ENCODE results near the gene ZBTB20.

Gene ZBTB20

DNA sequence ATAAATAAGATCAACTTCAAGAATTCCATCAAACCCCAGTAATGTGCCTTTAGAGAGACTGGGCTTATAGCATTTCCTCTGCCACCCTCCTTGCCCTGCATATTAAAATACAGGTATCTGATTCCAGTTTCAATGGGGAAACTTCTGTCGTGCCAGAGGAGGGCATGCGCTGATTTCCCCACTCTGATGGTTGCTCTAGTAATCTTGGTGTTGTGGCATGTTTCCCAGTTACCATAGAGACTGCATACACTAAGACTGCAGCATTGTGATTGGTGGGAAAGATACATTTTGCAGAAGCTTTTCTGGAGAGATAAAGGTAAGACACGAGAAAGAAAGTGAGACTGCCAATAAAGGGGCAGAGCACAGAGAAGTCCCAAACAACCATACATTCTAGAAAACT lies 627.7 kb downstream of the ZBTB20 start:
- Histone ChIP-seq H3K27me3 (ENCODE audit: control insufficient read depth in 2 of 2, insufficient read depth in 2 of 2, low read length in 2 of 2) (no peaks in the 10 kb centered on the region), H3K9ac (ENCODE audit: low read depth in 1 of 2, low read length in 2 of 2) (no peak overlapping the region), H3K9me3 (ENCODE audit: control insufficient read depth in 2 of 2, low read length in 2 of 2) (no peaks in the 10 kb centered on the region), H3K36me3 (ENCODE audit: control insufficient read depth in 2 of 2, insufficient read depth in 2 of 2, low read length in 2 of 2) (no peaks in the 10 kb centered on the region), H3K4me3 (ENCODE audit: low read length in 2 of 2) (no peak overlapping the region), H3K4me1 (ENCODE audit: control insufficient read depth in 2 of 2, insufficient read depth in 2 of 2, low read length in 2 of 2) (no peaks in the 10 kb centered on the region), H3K27ac (ENCODE audit: low read depth in 2 of 2, low read length in 2 of 2) (no peak overlapping the region)

DNA sequence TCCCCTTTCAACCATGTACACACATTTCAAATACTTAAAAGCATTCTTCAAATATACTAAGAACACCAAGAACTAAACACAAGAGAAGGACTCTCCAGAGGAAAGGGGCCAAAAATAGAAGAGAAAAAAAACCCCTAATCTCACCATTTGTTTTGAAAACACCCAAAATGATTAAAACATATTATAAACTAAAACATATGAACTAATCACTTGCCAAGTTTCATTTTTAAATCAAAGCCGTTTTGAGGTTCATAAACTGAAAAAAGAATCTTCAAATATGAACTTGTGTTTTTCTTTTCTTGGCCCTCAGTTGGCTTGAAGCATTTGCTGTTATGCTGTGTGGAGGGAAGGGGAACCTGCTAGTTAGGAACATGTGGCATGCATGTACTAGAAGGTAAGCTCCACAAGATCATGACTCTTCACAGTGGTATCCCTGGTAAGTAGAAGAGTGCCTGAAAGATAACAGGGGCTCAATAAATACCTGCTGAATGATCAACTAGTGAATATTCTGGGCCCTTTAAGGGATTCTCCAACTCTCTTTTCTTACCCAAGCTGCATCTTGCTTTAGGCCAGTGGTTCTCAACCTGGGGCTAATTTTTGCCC lies 628.8 kb downstream of the ZBTB20 start:
- Histone ChIP-seq H3K4me1 (ENCODE audit: control insufficient read depth in 2 of 2, insufficient read depth in 2 of 2, low read length in 2 of 2) (no peaks in the 10 kb centered on the region), H3K27me3 (ENCODE audit: control insufficient read depth in 2 of 2, insufficient read depth in 2 of 2, low read length in 2 of 2) (no peaks in the 10 kb centered on the region), H3K27ac (ENCODE audit: low read depth in 2 of 2, low read length in 2 of 2) (no peak overlapping the region), H3K9ac (ENCODE audit: low read depth in 1 of 2, low read length in 2 of 2) (no peak overlapping the region), H3K4me3 (ENCODE audit: low read length in 2 of 2) (no peak overlapping the region), H3K9me3 (ENCODE audit: control insufficient read depth in 2 of 2, low read length in 2 of 2) (no peaks in the 10 kb centered on the region), H3K36me3 (ENCODE audit: control insufficient read depth in 2 of 2, insufficient read depth in 2 of 2, low read length in 2 of 2) (no peaks in the 10 kb centered on the region)

DNA sequence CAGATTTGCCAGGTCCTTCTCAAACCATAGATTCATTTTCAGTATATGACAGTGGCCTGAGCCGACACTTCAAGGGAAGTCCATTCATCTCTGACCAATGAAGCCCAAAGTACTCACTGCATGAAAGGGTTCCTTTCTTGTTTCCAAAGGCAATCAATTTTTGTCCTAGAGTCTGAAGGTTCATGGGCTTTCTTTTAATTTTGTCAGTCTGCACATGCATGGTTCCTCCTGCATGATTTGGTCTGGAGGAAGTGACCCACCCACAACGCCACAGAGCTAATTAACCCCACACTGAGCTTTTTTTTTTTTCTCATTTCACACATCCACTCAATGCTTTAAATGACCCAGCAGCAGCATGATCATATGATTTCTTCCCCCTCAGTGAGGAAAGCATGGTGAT lies 636.9 kb downstream of the ZBTB20 start:
- no peaks in the 10 kb centered on the region for H3K9me3 ChIP-seq (ENCODE audit: control insufficient read depth in 2 of 2, low read length in 2 of 2)
- no peaks in the 10 kb centered on the region for H3K4me1 ChIP-seq (ENCODE audit: control insufficient read depth in 2 of 2, insufficient read depth in 2 of 2, low read length in 2 of 2)
- no peaks in the 10 kb centered on the region for H3K27me3 ChIP-seq (ENCODE audit: control insufficient read depth in 2 of 2, insufficient read depth in 2 of 2, low read length in 2 of 2)
- no peak overlapping the region for H3K9ac ChIP-seq (ENCODE audit: low read depth in 1 of 2, low read length in 2 of 2)
- H3K27ac ChIP-seq (ENCODE audit: low read depth in 2 of 2, low read length in 2 of 2): no peak overlapping the region
- no peak overlapping the region for H3K4me3 ChIP-seq (ENCODE audit: low read length in 2 of 2)
- H3K36me3 ChIP-seq (ENCODE audit: control insufficient read depth in 2 of 2, insufficient read depth in 2 of 2, low read length in 2 of 2): no peaks in the 10 kb centered on the region

DNA sequence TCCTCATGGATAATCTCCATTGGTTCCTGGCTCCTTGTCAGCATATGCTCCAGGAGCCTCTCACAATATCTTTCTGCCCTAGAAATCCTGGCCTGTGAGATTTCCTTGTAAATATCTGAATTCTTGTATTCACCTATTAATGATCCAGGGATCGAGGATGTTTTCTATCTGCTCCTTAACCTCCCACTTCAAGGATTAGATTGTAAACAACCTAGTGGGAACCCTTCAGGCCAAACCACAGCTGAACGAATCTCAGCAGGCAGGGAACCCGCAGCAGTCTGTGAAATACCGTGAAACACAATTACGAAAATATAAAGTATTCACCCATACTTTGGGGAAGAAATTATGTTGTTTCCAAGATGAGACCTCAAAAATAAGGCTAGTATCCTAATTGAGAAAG lies 637.3 kb downstream of the ZBTB20 start:
- Histone ChIP-seq H3K36me3 (ENCODE audit: control insufficient read depth in 2 of 2, insufficient read depth in 2 of 2, low read length in 2 of 2) (no peaks in the 10 kb centered on the region), H3K27ac (ENCODE audit: low read depth in 2 of 2, low read length in 2 of 2) (no peak overlapping the region), H3K4me1 (ENCODE audit: control insufficient read depth in 2 of 2, insufficient read depth in 2 of 2, low read length in 2 of 2) (no peaks in the 10 kb centered on the region), H3K9me3 (ENCODE audit: control insufficient read depth in 2 of 2, low read length in 2 of 2) (no peaks in the 10 kb centered on the region), H3K9ac (ENCODE audit: low read depth in 1 of 2, low read length in 2 of 2) (no peak overlapping the region), H3K4me3 (ENCODE audit: low read length in 2 of 2) (no peak overlapping the region), H3K27me3 (ENCODE audit: control insufficient read depth in 2 of 2, insufficient read depth in 2 of 2, low read length in 2 of 2) (no peaks in the 10 kb centered on the region)

DNA sequence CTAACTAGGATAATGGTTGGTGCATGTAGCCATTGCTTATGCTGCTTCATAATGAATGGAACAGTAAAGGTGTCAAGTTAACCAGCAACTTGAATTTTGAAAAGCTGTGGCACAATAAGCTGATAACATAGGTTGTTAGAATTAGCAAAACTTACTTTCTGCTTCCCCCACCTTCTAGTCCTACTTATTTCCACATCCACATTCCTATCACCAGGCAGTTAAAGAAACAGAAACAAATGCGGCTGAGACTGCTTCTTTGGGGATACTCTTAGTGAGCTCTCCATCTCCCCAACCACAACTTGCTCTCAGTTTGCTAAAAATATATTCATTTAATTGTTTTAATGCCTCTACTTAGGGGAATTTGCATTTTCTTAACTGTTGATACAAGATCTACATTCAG lies 638.1 kb downstream of the ZBTB20 start:
- no peak overlapping the region for H3K9ac ChIP-seq (ENCODE audit: low read depth in 1 of 2, low read length in 2 of 2)
- H3K4me1 ChIP-seq (ENCODE audit: control insufficient read depth in 2 of 2, insufficient read depth in 2 of 2, low read length in 2 of 2): no peaks in the 10 kb centered on the region
- no peaks in the 10 kb centered on the region for H3K9me3 ChIP-seq (ENCODE audit: control insufficient read depth in 2 of 2, low read length in 2 of 2)
- H3K27ac ChIP-seq (ENCODE audit: low read depth in 2 of 2, low read length in 2 of 2): no peak overlapping the region
- H3K4me3 ChIP-seq (ENCODE audit: low read length in 2 of 2): no peak overlapping the region
- H3K36me3 ChIP-seq (ENCODE audit: control insufficient read depth in 2 of 2, insufficient read depth in 2 of 2, low read length in 2 of 2): no peaks in the 10 kb centered on the region
- H3K27me3 ChIP-seq (ENCODE audit: control insufficient read depth in 2 of 2, insufficient read depth in 2 of 2, low read length in 2 of 2): no peaks in the 10 kb centered on the region

DNA sequence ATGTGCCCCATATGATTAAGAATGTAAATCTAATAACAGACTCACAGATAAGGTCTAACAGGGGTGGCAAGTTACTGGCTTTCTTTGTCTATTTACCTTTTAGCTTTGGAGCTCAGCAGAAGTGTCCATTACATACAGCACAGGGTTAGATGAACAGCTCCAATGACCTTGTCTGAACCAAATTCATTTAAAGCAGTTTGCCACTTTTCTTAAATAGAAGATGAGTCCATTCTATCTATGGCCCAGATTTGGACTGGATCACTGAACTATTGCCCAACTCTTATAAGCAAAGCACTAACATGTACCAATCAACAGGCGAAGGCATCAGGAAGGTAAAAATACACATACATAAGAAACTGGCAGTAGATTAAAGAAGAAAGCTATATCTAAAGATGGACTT lies 638.9 kb downstream of the ZBTB20 start:
- no peaks in the 10 kb centered on the region for H3K4me1 ChIP-seq (ENCODE audit: control insufficient read depth in 2 of 2, insufficient read depth in 2 of 2, low read length in 2 of 2)
- no peak overlapping the region for H3K4me3 ChIP-seq (ENCODE audit: low read length in 2 of 2)
- no peak overlapping the region for H3K27ac ChIP-seq (ENCODE audit: low read depth in 2 of 2, low read length in 2 of 2)
- no peaks in the 10 kb centered on the region for H3K27me3 ChIP-seq (ENCODE audit: control insufficient read depth in 2 of 2, insufficient read depth in 2 of 2, low read length in 2 of 2)
- no peaks in the 10 kb centered on the region for H3K9me3 ChIP-seq (ENCODE audit: control insufficient read depth in 2 of 2, low read length in 2 of 2)
- no peak overlapping the region for H3K9ac ChIP-seq (ENCODE audit: low read depth in 1 of 2, low read length in 2 of 2)
- no peaks in the 10 kb centered on the region for H3K36me3 ChIP-seq (ENCODE audit: control insufficient read depth in 2 of 2, insufficient read depth in 2 of 2, low read length in 2 of 2)

DNA sequence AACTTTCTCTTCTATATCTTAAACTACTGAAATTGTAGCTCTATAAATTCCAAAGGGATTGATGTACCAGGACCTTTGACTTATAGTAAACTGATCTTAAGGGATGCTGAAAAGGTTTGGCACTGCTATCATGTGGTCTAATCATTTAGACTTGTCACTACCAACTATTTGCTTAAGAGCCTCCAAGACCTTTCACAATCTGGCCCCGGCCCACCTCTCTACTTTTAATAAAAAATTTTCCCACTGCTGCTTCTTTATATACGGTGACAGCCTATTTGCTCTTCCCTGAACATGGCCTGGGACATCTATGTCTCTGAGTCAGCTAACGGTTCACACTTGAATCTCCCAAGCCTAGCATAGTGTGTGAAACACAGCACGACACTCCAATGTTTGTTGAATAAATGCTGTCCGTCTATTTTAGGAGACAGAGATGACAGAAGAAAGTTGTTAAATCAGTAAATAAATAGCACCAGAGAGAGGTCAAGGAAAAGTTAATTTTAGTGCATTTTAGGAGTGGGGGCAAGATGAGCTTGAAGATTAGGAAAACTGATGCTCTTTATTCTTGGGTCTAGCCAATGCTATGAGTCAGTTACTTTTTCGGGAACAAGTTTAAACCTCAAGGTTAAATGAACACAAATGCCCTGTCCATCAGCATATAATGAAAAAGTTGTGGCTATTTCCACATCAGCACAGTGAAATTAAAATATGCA lies 640.3 kb downstream of the ZBTB20 start:
- Histone ChIP-seq H3K9me3 (ENCODE audit: control insufficient read depth in 2 of 2, low read length in 2 of 2) (no peaks in the 10 kb centered on the region), H3K9ac (ENCODE audit: low read depth in 1 of 2, low read length in 2 of 2) (no peak overlapping the region), H3K27ac (ENCODE audit: low read depth in 2 of 2, low read length in 2 of 2) (no peak overlapping the region), H3K4me1 (ENCODE audit: control insufficient read depth in 2 of 2, insufficient read depth in 2 of 2, low read length in 2 of 2) (no peaks in the 10 kb centered on the region), H3K36me3 (ENCODE audit: control insufficient read depth in 2 of 2, insufficient read depth in 2 of 2, low read length in 2 of 2) (no peaks in the 10 kb centered on the region), H3K4me3 (ENCODE audit: low read length in 2 of 2) (no peak overlapping the region), H3K27me3 (ENCODE audit: control insufficient read depth in 2 of 2, insufficient read depth in 2 of 2, low read length in 2 of 2) (no peaks in the 10 kb centered on the region)

DNA sequence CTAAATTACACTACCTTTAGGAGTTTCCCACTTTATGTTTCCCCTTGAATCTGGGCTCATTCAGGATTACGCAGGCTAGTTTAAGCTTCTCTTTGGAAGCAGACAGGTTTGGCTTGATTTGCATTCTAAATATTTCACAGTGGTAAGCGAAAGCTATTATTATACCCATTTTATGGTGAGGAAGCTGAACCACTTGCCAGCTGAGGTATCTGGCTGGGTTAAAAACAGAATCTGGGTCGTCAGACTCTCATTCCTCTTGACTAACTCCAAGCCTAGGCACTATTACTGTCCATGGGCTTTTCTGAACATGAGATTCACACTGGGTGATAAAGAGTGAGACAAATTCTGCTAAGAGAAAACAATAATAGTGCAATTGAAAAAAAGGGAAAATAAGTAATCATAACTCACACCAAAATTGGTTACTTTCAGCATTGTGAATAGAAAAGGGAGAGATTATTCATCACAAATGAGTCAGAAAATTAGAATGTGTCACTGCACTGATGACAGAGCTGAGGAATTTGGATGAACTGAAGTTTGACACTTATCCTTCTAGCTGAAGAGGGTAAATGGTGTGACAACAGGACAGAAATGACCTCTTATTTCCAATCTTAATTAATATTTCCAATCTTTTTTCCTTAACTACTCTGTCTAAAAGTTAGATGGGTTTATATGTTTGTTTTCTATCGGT lies 642.0 kb downstream of the ZBTB20 start:
- Histone ChIP-seq H3K27ac (ENCODE audit: low read depth in 2 of 2, low read length in 2 of 2) (no peak overlapping the region), H3K9ac (ENCODE audit: low read depth in 1 of 2, low read length in 2 of 2) (no peak overlapping the region), H3K4me1 (ENCODE audit: control insufficient read depth in 2 of 2, insufficient read depth in 2 of 2, low read length in 2 of 2) (no peaks in the 10 kb centered on the region)

DNA sequence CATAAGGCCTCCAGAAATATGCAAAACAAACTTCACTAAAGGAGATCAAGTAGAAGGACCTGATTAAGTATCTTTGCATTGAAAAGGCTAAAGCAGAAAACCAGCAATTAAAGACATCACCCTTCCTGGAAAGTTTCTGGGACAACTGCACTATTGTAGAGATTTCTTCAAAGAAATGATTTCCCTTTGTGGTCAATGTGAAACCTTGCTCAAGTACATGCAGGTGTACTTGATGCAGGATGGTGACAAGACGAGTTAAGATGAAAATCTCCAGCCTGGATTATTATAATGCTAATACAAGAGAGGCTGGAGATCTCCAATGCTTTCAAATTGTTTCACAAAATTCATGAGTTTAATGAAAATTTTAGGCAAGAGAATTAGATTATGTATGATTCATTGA lies 644.9 kb downstream of the ZBTB20 start:
- Histone ChIP-seq H3K36me3 (ENCODE audit: control insufficient read depth in 2 of 2, insufficient read depth in 2 of 2, low read length in 2 of 2) (no peaks in the 10 kb centered on the region), H3K4me3 (ENCODE audit: low read length in 2 of 2) (no peak overlapping the region), H3K27ac (ENCODE audit: low read depth in 2 of 2, low read length in 2 of 2) (no peak overlapping the region), H3K27me3 (ENCODE audit: control insufficient read depth in 2 of 2, insufficient read depth in 2 of 2, low read length in 2 of 2) (no peaks in the 10 kb centered on the region), H3K9ac (ENCODE audit: low read depth in 1 of 2, low read length in 2 of 2) (no peak overlapping the region), H3K9me3 (ENCODE audit: control insufficient read depth in 2 of 2, low read length in 2 of 2) (no peaks in the 10 kb centered on the region), H3K4me1 (ENCODE audit: control insufficient read depth in 2 of 2, insufficient read depth in 2 of 2, low read length in 2 of 2) (no peaks in the 10 kb centered on the region)

More for the DNA sequence above, 642.0 kb downstream of the ZBTB20 start:
- no peaks in the 10 kb centered on the region for H3K27me3 ChIP-seq (ENCODE audit: control insufficient read depth in 2 of 2, insufficient read depth in 2 of 2, low read length in 2 of 2)
- no peaks in the 10 kb centered on the region for H3K36me3 ChIP-seq (ENCODE audit: control insufficient read depth in 2 of 2, insufficient read depth in 2 of 2, low read length in 2 of 2)
- no peaks in the 10 kb centered on the region for H3K9me3 ChIP-seq (ENCODE audit: control insufficient read depth in 2 of 2, low read length in 2 of 2)
- H3K4me3 ChIP-seq (ENCODE audit: low read length in 2 of 2): no peak overlapping the region

DNA sequence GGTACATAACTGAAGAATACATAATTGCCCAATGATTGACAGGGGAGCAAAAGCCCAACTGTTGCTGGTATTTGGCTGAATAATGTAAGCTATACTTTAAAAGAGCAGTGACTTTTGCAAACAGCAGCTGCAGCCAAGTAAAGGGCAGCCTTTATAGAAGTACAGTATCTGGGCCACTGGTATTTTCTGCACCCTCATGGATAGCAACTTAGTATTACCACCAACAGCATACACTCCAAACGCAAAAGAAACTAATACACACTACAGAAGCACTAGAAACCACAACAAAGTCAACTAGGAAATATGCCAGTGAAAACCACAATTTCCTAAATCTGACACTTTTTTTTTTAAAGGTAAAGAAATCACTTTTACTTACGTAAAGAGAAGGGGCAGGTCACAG lies 647.1 kb downstream of the ZBTB20 start:
- no peaks in the 10 kb centered on the region for H3K9me3 ChIP-seq (ENCODE audit: control insufficient read depth in 2 of 2, low read length in 2 of 2)
- H3K4me1 ChIP-seq (ENCODE audit: control insufficient read depth in 2 of 2, insufficient read depth in 2 of 2, low read length in 2 of 2): no peaks in the 10 kb centered on the region

More for the DNA sequence above, 647.1 kb downstream of the ZBTB20 start:
- Histone ChIP-seq H3K36me3 (ENCODE audit: control insufficient read depth in 2 of 2, insufficient read depth in 2 of 2, low read length in 2 of 2) (no peaks in the 10 kb centered on the region), H3K27me3 (ENCODE audit: control insufficient read depth in 2 of 2, insufficient read depth in 2 of 2, low read length in 2 of 2) (no peaks in the 10 kb centered on the region), H3K4me3 (ENCODE audit: low read length in 2 of 2) (no peak overlapping the region), H3K27ac (ENCODE audit: low read depth in 2 of 2, low read length in 2 of 2) (no peak overlapping the region), H3K9ac (ENCODE audit: low read depth in 1 of 2, low read length in 2 of 2) (no peak overlapping the region)

Data from mucosa of rectum (tissue), 2 donors.